HG03378 (cell line): ENCODE results near the gene PITPNM2.
"Not testable (repeated sequence)": the region's sequence is repeated elsewhere in the genome, so short reads cannot be mapped to it uniquely, and the experiment has no call there.

Experiments
- ATAC-seq: cut with Tn5 transposase; IDR thresholded peaks from one replicate; pipeline ENCODE4 v1.9.1; 2021; ENCODE audit warnings: mild to moderate bottlenecking, moderate library complexity; ENCODE audit not compliant: unreplicated experiment

PITPNM2 gene

GRCh38 chr12:123121670-123122069 is 29.2 kb downstream of the PITPNM2 start:
- ATAC-seq = no peak

GRCh38 chr12:123120452-123121166 is 30.3 kb downstream of the PITPNM2 start:
- ATAC-seq = no peak

GRCh38 chr12:123119808-123120207 is 31.1 kb downstream of the PITPNM2 start:
- peak; percentile 69 for ATAC-seq

- no peak for ATAC-seq
Measured at GRCh38 chr12:123118497-123118896, 32.4 kb downstream of the PITPNM2 start.

- no peak for ATAC-seq
Measured at GRCh38 chr12:123115409-123116121, 35.3 kb downstream of the PITPNM2 start.

GRCh38 chr12:123114304-123115083 is 36.4 kb downstream of the PITPNM2 start:
- no peak for ATAC-seq

GRCh38 chr12:123113026-123113425 is 37.9 kb downstream of the PITPNM2 start:
- no peak for ATAC-seq

- no peak for ATAC-seq
Measured at GRCh38 chr12:123111498-123112165, 39.3 kb downstream of the PITPNM2 start.

GRCh38 chr12:123109319-123109772 is 41.5 kb downstream of the PITPNM2 start:
- no peak for ATAC-seq

- no peak for ATAC-seq
Measured at GRCh38 chr12:123108682-123109066, 42.2 kb downstream of the PITPNM2 start.

GRCh38 chr12:123107926-123108681 is 42.8 kb downstream of the PITPNM2 start:
- ATAC-seq = no peak

- ATAC-seq = no peak
Measured at GRCh38 chr12:123106640-123107359, 44.1 kb downstream of the PITPNM2 start.

- ATAC-seq = no peak
Measured at GRCh38 chr12:123105211-123105826, 45.6 kb downstream of the PITPNM2 start.

- no peak for ATAC-seq
Measured at GRCh38 chr12:123104809-123105208, 46.1 kb downstream of the PITPNM2 start.

GRCh38 chr12:123104094-123104493 is 46.8 kb downstream of the PITPNM2 start:
- not testable (repeated sequence) for ATAC-seq

- ATAC-seq = no peak
Measured at GRCh38 chr12:123102781-123103503, 47.9 kb downstream of the PITPNM2 start.

GRCh38 chr12:123102366-123102765 is 48.5 kb downstream of the PITPNM2 start:
- ATAC-seq = no peak

GRCh38 chr12:123101526-123101925 is 49.4 kb downstream of the PITPNM2 start:
- no peak for ATAC-seq
